Measurements from ENCODE around the gene AK3. TPM values are rescaled to one million over a fixed set of nuclear protein-coding genes. Genes with fewer than 3 reads are reported as not detected.

AK3 gene
- total RNA-seq, 1 experiment from 2014 or later: 79.2 TPM

DNA sequence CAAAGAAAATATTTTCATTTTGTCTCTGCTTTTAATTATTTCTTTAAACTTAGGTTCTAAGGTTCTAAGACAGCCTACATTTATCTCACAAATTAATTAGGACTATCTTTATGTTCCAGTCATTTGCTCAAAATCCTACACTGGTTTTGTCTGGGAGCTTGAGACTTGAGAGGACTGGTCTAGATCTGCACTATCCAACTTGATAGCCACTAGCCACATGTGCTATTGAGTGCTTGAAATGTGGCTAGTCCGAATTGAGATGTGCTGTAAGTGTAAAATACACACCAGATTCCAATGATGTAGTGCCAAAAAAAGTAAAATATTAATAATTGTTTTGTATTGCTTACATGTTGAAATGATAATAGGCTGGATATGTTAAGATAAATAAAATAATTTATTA, 54.4 kb downstream of the AK3 start:
- Histone ChIP-seq H3K27ac (ENCODE audit: low read length) (no peak overlapping the region), H3F3A (ENCODE audit: low read length, unreplicated experiment) (no peaks in the 10 kb centered on the region), H3K9me3 (ENCODE audit: low read length) (no peaks in the 10 kb centered on the region), H2AFZ (ENCODE audit: low read length) (no peak overlapping the region), H3K4me2 (ENCODE audit: low read length) (no peak overlapping the region), H3K9ac (ENCODE audit: low read length) (no peak overlapping the region), H3K4me3 (ENCODE audit: low read length) (no peak overlapping the region), H3K36me3 (ENCODE audit: low read depth, low read length) (no peaks in the 10 kb centered on the region; the same call in 1 of the 2 replicates), H3K4me1 (ENCODE audit: insufficient read depth, low read length) (no peaks in the 10 kb centered on the region), H4K20me1 (ENCODE audit: low read length) (no peaks in the 10 kb centered on the region), H3K9me2 (replicated peaks; ENCODE audit: low read length) (no peaks in the 10 kb centered on the region), H3K79me2 (ENCODE audit: low read length) (peaks cover 16% of the 10 kb centered on the region), H3K27me3 (ENCODE audit: low read length) (no peaks in the 10 kb centered on the region)
- ChIA-PET CTCF (no interaction called here), POLR2A (ENCODE audit: unreplicated experiment) (no interaction called here)
- DNase-seq (no peak), ATAC-seq (no peak)
- no peak for TF ChIP-seq EZH2 (IDR thresholded peaks at IDR 0.05; ENCODE audit: low read length, unreplicated experiment)
- TF ChIP-seq, protein P1, sequence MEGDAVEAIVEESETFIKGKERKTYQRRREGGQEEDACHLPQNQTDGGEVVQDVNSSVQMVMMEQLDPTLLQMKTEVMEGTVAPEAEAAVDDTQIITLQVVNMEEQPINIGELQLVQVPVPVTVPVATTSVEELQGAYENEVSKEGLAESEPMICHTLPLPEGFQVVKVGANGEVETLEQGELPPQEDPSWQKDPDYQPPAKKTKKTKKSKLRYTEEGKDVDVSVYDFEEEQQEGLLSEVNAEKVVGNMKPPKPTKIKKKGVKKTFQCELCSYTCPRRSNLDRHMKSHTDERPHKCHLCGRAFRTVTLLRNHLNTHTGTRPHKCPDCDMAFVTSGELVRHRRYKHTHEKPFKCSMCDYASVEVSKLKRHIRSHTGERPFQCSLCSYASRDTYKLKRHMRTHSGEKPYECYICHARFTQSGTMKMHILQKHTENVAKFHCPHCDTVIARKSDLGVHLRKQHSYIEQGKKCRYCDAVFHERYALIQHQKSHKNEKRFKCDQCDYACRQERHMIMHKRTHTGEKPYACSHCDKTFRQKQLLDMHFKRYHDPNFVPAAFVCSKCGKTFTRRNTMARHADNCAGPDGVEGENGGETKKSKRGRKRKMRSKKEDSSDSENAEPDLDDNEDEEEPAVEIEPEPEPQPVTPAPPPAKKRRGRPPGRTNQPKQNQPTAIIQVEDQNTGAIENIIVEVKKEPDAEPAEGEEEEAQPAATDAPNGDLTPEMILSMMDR (conservative IDR thresholded peaks at IDR 0.05; ENCODE audit: low read depth, low read length): no peak
- no peak for TF ChIP-seq EZH2phosphoT487 (IDR thresholded peaks at IDR 0.05; ENCODE audit: borderline replicate concordance, low read length)
- intact Hi-C loops (cut with micrococcal nuclease): no loop called here
- BruUV-seq (replicated peaks): no TSS peak

DNA sequence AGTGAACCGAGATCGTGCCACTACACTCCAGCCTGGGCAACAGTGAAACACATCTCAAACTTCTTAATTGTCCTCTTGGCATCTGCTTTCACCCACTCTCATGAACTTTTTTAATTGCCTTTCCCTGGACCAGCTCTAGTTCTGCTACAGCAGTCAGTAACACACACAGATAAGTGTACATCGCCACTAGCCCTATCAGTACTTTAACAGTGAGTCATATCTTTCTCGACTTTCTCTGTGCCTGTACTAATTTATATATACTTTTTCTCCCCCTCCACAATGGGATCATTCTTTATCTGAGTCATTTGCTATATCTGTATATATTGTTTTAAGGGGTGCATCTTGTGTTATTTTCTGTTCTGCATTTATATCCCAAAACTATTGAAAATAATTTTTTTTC, 54.9 kb downstream of the AK3 start:
- no peak for TF ChIP-seq EZH2phosphoT487 (IDR thresholded peaks at IDR 0.05; ENCODE audit: borderline replicate concordance, low read length)
- TF ChIP-seq EZH2 (IDR thresholded peaks at IDR 0.05; ENCODE audit: low read length, unreplicated experiment): no peak
- TF ChIP-seq, protein P1 (conservative IDR thresholded peaks at IDR 0.05; ENCODE audit: low read depth, low read length): no peak
- no peaks in the 10 kb centered on the region for H3K9me2 ChIP-seq (replicated peaks; ENCODE audit: low read length)
- no peak overlapping the region for H3K4me3 ChIP-seq (ENCODE audit: low read length)
- ATAC-seq: no peak
- no peaks in the 10 kb centered on the region for H4K20me1 ChIP-seq (ENCODE audit: low read length)
- no peak overlapping the region for H3K9ac ChIP-seq (ENCODE audit: low read length)
- H3K27ac ChIP-seq (ENCODE audit: low read length): no peak overlapping the region
- no peaks in the 10 kb centered on the region for H3K9me3 ChIP-seq (ENCODE audit: low read length)
- no peak overlapping the region for H2AFZ ChIP-seq (ENCODE audit: low read length)
- ChIA-PET POLR2A (ENCODE audit: unreplicated experiment) (no interaction called here), CTCF (no interaction called here)
- no TSS peak for BruUV-seq (replicated peaks)
- intact Hi-C loops (cut with micrococcal nuclease): no loop called here
- H3K4me2 ChIP-seq (ENCODE audit: low read length): no peak overlapping the region
- no peaks in the 10 kb centered on the region for H3K36me3 ChIP-seq (ENCODE audit: low read depth, low read length)
- H3K79me2 ChIP-seq (ENCODE audit: low read length): peaks cover 21% of the 10 kb centered on the region
- DNase-seq: no peak
- H3K4me1 ChIP-seq (ENCODE audit: insufficient read depth, low read length): peaks cover 4% of the 10 kb centered on the region; the same call in 1 of the 2 replicates
- no peaks in the 10 kb centered on the region for H3F3A ChIP-seq (ENCODE audit: low read length, unreplicated experiment)
- no peaks in the 10 kb centered on the region for H3K27me3 ChIP-seq (ENCODE audit: low read length)

DNA sequence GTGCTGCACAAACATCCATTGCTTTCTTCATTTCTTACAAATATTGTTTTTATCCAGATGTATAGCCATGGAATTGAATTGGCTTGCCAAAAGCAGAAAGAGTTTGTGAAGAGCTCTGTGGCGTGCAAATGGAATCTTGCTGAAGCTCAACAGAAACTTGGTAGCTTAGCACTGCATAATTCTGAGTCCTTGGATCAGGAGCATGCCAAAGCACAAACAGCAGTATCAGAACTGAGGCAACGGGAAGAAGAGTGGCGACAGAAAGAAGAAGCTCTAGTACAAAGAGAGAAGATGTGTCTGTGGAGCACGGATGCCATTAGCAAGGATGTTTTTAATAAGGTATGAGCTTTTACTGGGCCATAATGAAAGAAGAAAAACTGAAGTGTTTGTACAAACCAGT, 56.2 kb downstream of the AK3 start:
- Histone ChIP-seq H3K27ac (ENCODE audit: low read length) (no peak overlapping the region), H3K79me2 (ENCODE audit: low read length) (peaks cover 34% of the 10 kb centered on the region), H3K4me1 (ENCODE audit: insufficient read depth, low read length) (peaks cover 10% of the 10 kb centered on the region; the same call in 1 of the 2 replicates), H3K27me3 (ENCODE audit: low read length) (no peaks in the 10 kb centered on the region), H3K4me3 (ENCODE audit: low read length) (no peak overlapping the region), H2AFZ (ENCODE audit: low read length) (no peak overlapping the region), H4K20me1 (ENCODE audit: low read length) (no peaks in the 10 kb centered on the region), H3K4me2 (ENCODE audit: low read length) (no peak overlapping the region), H3K9ac (ENCODE audit: low read length) (no peak overlapping the region), H3K9me2 (replicated peaks; ENCODE audit: low read length) (no peaks in the 10 kb centered on the region), H3K9me3 (ENCODE audit: low read length) (no peaks in the 10 kb centered on the region), H3K36me3 (ENCODE audit: low read depth, low read length) (no peaks in the 10 kb centered on the region), H3F3A (ENCODE audit: low read length, unreplicated experiment) (no peaks in the 10 kb centered on the region)
- BruUV-seq (replicated peaks): no TSS peak
- intact Hi-C loops (cut with micrococcal nuclease): no loop called here
- ChIA-PET CTCF (no interaction called here), POLR2A (ENCODE audit: unreplicated experiment) (no interaction called here)
- no peak for TF ChIP-seq EZH2phosphoT487 (IDR thresholded peaks at IDR 0.05; ENCODE audit: borderline replicate concordance, low read length)
- TF ChIP-seq EZH2 (IDR thresholded peaks at IDR 0.05; ENCODE audit: low read length, unreplicated experiment): no peak
- TF ChIP-seq, protein P1 (conservative IDR thresholded peaks at IDR 0.05; ENCODE audit: low read depth, low read length): no peak
- DNase-seq: no peak
- no peak for ATAC-seq
